A673 (cell line): ENCODE results near the gene PREX1. TPM values are rescaled to one million over a fixed set of nuclear protein-coding genes. Genes with fewer than 3 reads are reported as not detected.

Experiments used
- BruUV-seq: library from RNA; stranded (reverse); fragments of 400-500 nt; replicated peaks from 2 replicates; lab custom pipeline; 2021; lab: Mats Ljungman, UMichigan
- CTCF ChIA-PET: fragments of 300-600 bp; sonication (Branson Sonifier 250); formaldehyde crosslinking; loops from one replicate; lab custom pipeline; 2022; ENCODE audit warnings: antibody characterized with exemption; lab: Charles Lee
- POLR2A ChIA-PET: fragments of 300-600 bp; sonication (Branson Sonifier 250); formaldehyde crosslinking; loops from one replicate; lab custom pipeline; 2022; ENCODE audit warnings: antibody characterized with exemption; ENCODE audit not compliant: low non-redundant PET; lab: Charles Lee
- DNase-seq: peaks from one replicate; pipeline ENCODE4 v3.0.0-alpha.2; 2015; ENCODE audit warnings: low spot score
- H3K27ac ChIP-seq: fragments of 200-600 bp; sonication (generic); 2 replicates; pipeline ENCODE4 v1.5.1; 2016; ENCODE audit warnings: mixed run types, low read depth, mild to moderate bottlenecking, mixed read lengths, antibody characterized with exemption, low read length; ENCODE audit not compliant: poor library complexity, severe bottlenecking
- H3K27me3 ChIP-seq: fragments of 200-600 bp; sonication (generic); replicated peaks from 2 replicates; pipeline ENCODE4 v1.6.1; 2017; ENCODE audit warnings: mixed run types, low read depth, mild to moderate bottlenecking, mixed read lengths, antibody characterized with exemption, low read length; ENCODE audit not compliant: insufficient read depth, poor library complexity
- H3K36me3 ChIP-seq: fragments of 200-600 bp; sonication (generic); 2 replicates; pipeline ENCODE4 v1.6.1; 2016; ENCODE audit warnings: mixed run types, mild to moderate bottlenecking, mixed read lengths, antibody characterized with exemption, low read length; ENCODE audit not compliant: insufficient read depth, poor library complexity, severe bottlenecking
- H3K4me1 ChIP-seq: fragments of 200-600 bp; sonication (generic); 2 replicates; pipeline ENCODE4 v1.6.1; 2017; ENCODE audit warnings: mixed run types, mild to moderate bottlenecking, mixed read lengths, antibody characterized with exemption, low read length; ENCODE audit not compliant: insufficient read depth, poor library complexity, severe bottlenecking
- H3K4me3 ChIP-seq: fragments of 200-600 bp; sonication (generic); 2 replicates; pipeline ENCODE4 v1.5.1; 2016; ENCODE audit warnings: low read depth, mixed run types, mild to moderate bottlenecking, mixed read lengths, low read length; ENCODE audit not compliant: poor library complexity, severe bottlenecking
- H3K9me3 ChIP-seq: fragments of 200-600 bp; sonication (generic); 2 replicates; pipeline ENCODE4 v1.6.1; 2016; ENCODE audit warnings: mixed run types, low read depth, mild to moderate bottlenecking, mixed read lengths, antibody characterized with exemption, low read length; ENCODE audit not compliant: poor library complexity, severe bottlenecking
- EZH2 ChIP-seq: fragments of 200-600 bp; sonication (generic); IDR thresholded peaks from 2 replicates; pipeline ENCODE4 v1.6.1; 2017; ENCODE audit warnings: borderline replicate concordance, low read depth, mild to moderate bottlenecking, mixed read lengths, antibody characterized with exemption, low read length; ENCODE audit not compliant: poor library complexity, severe bottlenecking
- intact Hi-C: fragments of 100-400 bp; cut with micrococcal nuclease; formaldehyde crosslinking; loops from one replicate; pipeline ENCODE4 v1.10.0; 2022; ENCODE audit not compliant: unreplicated experiment
- total RNA-seq: library from RNA; stranded (reverse); gene quantifications from 2 replicates; pipeline ENCODE4 v1.2.3, GENCODE V29; 2021
- TF ChIP-seq, protein P1 (sequence below): fragments of 300-800, 200-600 bp; sonication (generic); conservative IDR thresholded peaks from 2 replicates; pipeline ENCODE4 v1.5.1; 2017; ENCODE audit warnings: low read depth, mild to moderate bottlenecking, antibody characterized with exemption, low read length, moderate library complexity, mixed read lengths

PREX1 gene
- total RNA-seq, 1 experiment from 2014 or later = 145 TPM

DNA sequence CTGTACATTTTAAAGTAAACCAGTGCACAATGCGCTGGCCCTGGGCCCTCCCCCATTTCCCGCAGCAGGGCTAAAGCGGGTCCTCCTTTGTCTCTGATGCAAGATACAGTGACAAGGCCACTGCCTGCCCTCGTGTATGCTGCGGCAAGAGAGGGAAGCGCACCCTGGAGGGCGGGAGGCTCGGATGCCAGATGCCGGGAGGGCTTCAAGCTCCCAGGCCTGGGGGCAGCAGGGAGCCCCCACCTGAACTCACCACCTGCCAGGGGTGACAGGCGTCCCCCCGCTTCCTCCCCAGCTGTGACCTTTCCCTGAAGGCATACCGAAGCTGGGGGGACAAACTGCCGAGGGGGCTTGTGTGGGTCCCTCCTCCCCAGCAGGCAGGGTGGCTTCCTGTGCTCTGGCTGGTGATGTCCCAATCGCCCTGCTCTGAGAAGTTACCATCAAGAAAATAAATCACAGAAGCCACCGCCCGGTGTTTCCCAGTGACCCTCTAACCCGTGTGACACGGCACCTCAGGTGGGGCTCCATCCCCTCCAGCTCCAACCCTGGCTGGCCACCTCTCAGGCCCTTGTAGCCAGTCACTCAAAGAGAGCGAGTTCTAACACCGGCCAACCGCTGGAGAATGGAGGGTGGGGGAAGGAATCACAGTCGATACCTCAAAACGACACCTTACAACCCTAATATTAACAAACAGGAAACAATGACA, 203.3 kb downstream of the PREX1 start:
- intact Hi-C loops = loop anchor here (5.0 kb wide), 2 partner anchors 947 to 962 kb away; no protein-coding TSS in a partner anchor
- POLR2A ChIA-PET = no interaction called here
- no peaks in the 10 kb centered on the region for H3K9me3 ChIP-seq
- CTCF ChIA-PET = no interaction called here
- H3K27ac ChIP-seq = no peak overlapping the region
- no peaks in the 10 kb centered on the region for H3K27me3 ChIP-seq
- peaks cover 11% of the 10 kb centered on the region for H3K4me1 ChIP-seq
- TF ChIP-seq EZH2 = no peak
- TF ChIP-seq, protein P1, sequence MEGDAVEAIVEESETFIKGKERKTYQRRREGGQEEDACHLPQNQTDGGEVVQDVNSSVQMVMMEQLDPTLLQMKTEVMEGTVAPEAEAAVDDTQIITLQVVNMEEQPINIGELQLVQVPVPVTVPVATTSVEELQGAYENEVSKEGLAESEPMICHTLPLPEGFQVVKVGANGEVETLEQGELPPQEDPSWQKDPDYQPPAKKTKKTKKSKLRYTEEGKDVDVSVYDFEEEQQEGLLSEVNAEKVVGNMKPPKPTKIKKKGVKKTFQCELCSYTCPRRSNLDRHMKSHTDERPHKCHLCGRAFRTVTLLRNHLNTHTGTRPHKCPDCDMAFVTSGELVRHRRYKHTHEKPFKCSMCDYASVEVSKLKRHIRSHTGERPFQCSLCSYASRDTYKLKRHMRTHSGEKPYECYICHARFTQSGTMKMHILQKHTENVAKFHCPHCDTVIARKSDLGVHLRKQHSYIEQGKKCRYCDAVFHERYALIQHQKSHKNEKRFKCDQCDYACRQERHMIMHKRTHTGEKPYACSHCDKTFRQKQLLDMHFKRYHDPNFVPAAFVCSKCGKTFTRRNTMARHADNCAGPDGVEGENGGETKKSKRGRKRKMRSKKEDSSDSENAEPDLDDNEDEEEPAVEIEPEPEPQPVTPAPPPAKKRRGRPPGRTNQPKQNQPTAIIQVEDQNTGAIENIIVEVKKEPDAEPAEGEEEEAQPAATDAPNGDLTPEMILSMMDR = no peak
- H3K4me3 ChIP-seq = no peak overlapping the region
- H3K36me3 ChIP-seq = peaks cover 61% of the 10 kb centered on the region
- TSS peak; percentile 73 for BruUV-seq
- no peak for DNase-seq

DNA sequence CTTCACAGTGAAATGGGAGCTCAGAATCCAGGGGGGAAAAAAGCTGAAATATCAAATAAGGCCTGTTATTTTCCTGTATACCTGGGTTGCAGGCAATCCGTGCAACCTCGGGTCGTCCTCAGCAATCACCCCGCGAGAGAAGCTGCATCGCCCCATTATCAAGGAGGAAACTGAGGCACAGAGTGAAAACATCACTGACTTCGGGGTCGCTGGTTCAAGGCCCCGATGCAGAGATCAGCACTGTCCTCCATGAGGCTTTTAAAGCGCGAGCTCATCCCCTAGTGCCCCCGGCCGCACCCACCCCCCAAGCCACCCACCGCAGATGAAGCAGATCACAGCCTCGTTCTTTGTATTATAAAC, 203.9 kb downstream of the PREX1 start:
- DNase-seq = no peak
- Histone ChIP-seq H3K4me1 (peaks cover 13% of the 10 kb centered on the region), H3K27ac (no peak overlapping the region), H3K36me3 (peaks cover 56% of the 10 kb centered on the region), H3K27me3 (no peaks in the 10 kb centered on the region), H3K9me3 (no peaks in the 10 kb centered on the region), H3K4me3 (no peak overlapping the region)
- no TSS peak for BruUV-seq
- ChIA-PET CTCF (no interaction called here), POLR2A (no interaction called here)
- no peak for TF ChIP-seq EZH2
- TF ChIP-seq, protein P1 = no peak
- intact Hi-C loops = loop anchor here (5.0 kb wide), 2 partner anchors 947 to 962 kb away; no protein-coding TSS in a partner anchor

DNA sequence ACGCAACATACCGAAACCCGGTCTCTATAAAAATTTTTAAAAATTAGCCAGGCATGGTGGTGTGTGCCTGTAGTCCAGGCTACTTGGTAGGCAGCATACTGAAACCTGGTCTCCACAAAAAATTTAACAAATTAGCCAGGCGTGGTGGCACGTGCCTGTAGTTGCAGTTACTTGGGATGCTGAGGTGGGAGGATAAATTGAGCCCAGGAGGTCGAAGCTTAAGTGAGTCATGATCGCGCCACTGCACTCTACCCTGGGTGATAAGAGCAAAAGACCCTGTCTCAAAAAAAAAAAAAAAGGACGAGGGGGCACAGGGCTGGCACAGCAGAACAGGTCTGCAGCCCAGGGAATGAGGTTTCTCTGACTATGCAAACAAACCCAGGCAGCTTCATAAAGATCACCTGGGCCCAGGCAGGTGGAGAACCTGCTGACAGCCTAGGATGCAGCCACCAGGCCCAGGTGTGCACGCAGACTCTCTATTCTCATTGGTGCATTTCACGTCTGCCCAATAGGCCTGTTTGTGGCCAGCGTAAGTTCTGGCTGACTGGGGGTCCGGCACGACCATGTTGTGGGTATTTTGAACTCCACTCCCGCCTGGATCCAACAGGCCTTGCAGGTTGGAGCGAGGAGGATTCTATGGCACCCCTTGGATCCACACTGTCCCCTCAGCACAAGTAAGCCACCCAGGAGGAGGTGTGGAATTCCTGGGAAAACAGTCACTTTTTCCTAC, 204.5 kb downstream of the PREX1 start:
- no peak overlapping the region for H3K4me3 ChIP-seq
- peaks cover 13% of the 10 kb centered on the region for H3K4me1 ChIP-seq
- ChIA-PET POLR2A (no interaction called here), CTCF (interaction anchor here (0.6 kb wide), 1 partner anchor 434 kb away, joined by 3 read pairs; no protein-coding TSS in a partner anchor)
- DNase-seq = no peak
- peaks cover 50% of the 10 kb centered on the region for H3K36me3 ChIP-seq
- H3K9me3 ChIP-seq = no peaks in the 10 kb centered on the region
- H3K27me3 ChIP-seq = no peaks in the 10 kb centered on the region
- no peak for TF ChIP-seq EZH2
- TF ChIP-seq, protein P1 = no peak
- H3K27ac ChIP-seq = no peak overlapping the region
- intact Hi-C loops = loop anchor here (5.0 kb wide), 2 partner anchors 946 to 961 kb away; no protein-coding TSS in a partner anchor
- BruUV-seq = no TSS peak
